Fibroblast of lung (primary cell): ENCODE measurements around the gene CFAP61. TPM values are rescaled to one million over a fixed set of nuclear protein-coding genes. Genes with fewer than 3 reads are reported as not detected.

Experiments used
- DNase-seq, 2 donors: peaks; one replicate each; pipeline versions ENCODE4 v3.0.0 to v3.0.0-alpha.2; 2010; ENCODE audit warnings: low read depth in 2 of 2
- H2AFZ ChIP-seq: 2 replicates; pipeline ENCODE4 v1.5.1; 2012; ENCODE audit warnings: low read length, control low read depth, inconsistent platforms
- H3K27ac ChIP-seq: 2 replicates; pipeline ENCODE4 v1.5.1; 2011; ENCODE audit warnings: low read length, control low read depth; ENCODE audit not compliant: insufficient read depth
- H3K27me3 ChIP-seq: 2 replicates; pipeline ENCODE4 v1.5.1; 2011; ENCODE audit warnings: mild to moderate bottlenecking, low read length; ENCODE audit not compliant: control insufficient read depth, insufficient read depth
- H3K36me3 ChIP-seq: 2 replicates; pipeline ENCODE4 v1.5.1; 2011; ENCODE audit warnings: low read length; ENCODE audit not compliant: control insufficient read depth, insufficient read depth
- H3K4me1 ChIP-seq: 2 replicates; pipeline ENCODE4 v1.5.1; 2011; ENCODE audit warnings: low read length; ENCODE audit not compliant: control insufficient read depth, insufficient read depth; ENCODE audit errors: extremely low read depth
- H3K4me2 ChIP-seq: 2 replicates; pipeline ENCODE4 v1.5.1; 2011; ENCODE audit warnings: low read length, control low read depth; ENCODE audit not compliant: insufficient read depth; ENCODE audit errors: extremely low read depth
- H3K4me3 ChIP-seq, 4 experiments: fragments of 200-600 bp in 1 of 4; sonication (generic) in 1 of 4; replicated peaks in 1 of 4; 2 replicates each; pipeline ENCODE4 v1.5.1; 2011 to 2016; ENCODE audit warnings: low read length in 4 of 4, low read depth in 3 of 4, mild to moderate bottlenecking in 3 of 4, control low read depth in 2 of 4, inconsistent platforms in 1 of 4, mixed read lengths in 1 of 4; ENCODE audit not compliant: insufficient read depth in 1 of 4; ENCODE audit errors: control extremely low read depth in 1 of 4
- H3K79me2 ChIP-seq: 2 replicates; pipeline ENCODE4 v1.5.1; 2012; ENCODE audit warnings: mild to moderate bottlenecking, low read length, inconsistent platforms; ENCODE audit not compliant: control insufficient read depth, insufficient read depth
- H3K9ac ChIP-seq: 2 replicates; pipeline ENCODE4 v1.5.1; 2011; ENCODE audit warnings: mild to moderate bottlenecking, low read length, control low read depth; ENCODE audit not compliant: insufficient read depth
- H3K9me3 ChIP-seq: 2 replicates; pipeline ENCODE4 v1.5.1; 2012; ENCODE audit warnings: low read depth, low read length; ENCODE audit not compliant: control insufficient read depth, insufficient read depth
- H4K20me1 ChIP-seq: 2 replicates; pipeline ENCODE4 v1.5.1; 2011; ENCODE audit warnings: low read length; ENCODE audit not compliant: control insufficient read depth, insufficient read depth; ENCODE audit errors: extremely low read depth
- EZH2 ChIP-seq: IDR thresholded peaks from 2 replicates; pipeline ENCODE4 v1.5.1; 2012; ENCODE audit warnings: low read length, control low read depth, mild to moderate bottlenecking; ENCODE audit errors: missing control alignments
- polyA plus RNA-seq, 2 donors: library from polyadenylated mRNA; depleted of rRNA in 1 of 2; stranded (reverse) in 1 of 2; unstranded in 1 of 2; fragments of >200 nt; gene quantifications; 2 replicates each; pipeline ENCODE4 v1.2.1, GENCODE V29; 2011 to 2012; ENCODE audit warnings: missing spikeins in 1 of 2
- total RNA-seq: library from RNA; depleted of rRNA; stranded (reverse); fragments of >200 nt; gene quantifications from 2 replicates; pipeline ENCODE4 v1.2.1, GENCODE V29; 2014
- TF ChIP-seq, protein P1 (sequence below), 2 donors: IDR thresholded peaks in 1 of 2; conservative IDR thresholded peaks in 1 of 2; 1 replicate in 1 of 2; 2 replicates in 1 of 2; pipeline ENCODE4 v1.5.1; 2011 to 2012; ENCODE audit warnings: low read length in 2 of 2, control low read depth in 1 of 2, inconsistent platforms in 1 of 2, low read depth in 1 of 2, mild to moderate bottlenecking in 1 of 2

The CFAP61 gene
- total and polyA plus RNA-seq, 2 donors (not counting 1 experiment from before 2014, with no cell fraction given), result not detected

DNA sequence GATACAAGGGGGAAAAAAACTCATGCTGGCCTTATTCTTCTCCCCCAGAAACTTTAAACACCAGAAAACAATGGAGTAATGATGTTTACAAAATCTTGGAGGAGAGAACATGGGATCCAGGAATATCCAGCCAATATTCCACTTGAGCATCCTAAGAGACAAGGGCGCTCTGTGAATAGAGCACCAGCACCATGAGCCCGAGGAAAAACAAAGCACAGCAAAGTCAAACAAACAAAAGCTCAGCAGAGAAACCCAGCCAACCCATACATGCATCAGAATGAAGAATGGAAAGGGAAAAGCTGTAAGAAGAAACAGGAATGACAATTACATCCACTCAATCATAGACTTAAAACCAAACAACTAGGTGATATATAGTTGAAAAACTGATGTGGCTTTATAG, 39.8 kb upstream of the CFAP61 start:
- H3K9ac ChIP-seq, result no peak overlapping the region
- no peaks in the 10 kb centered on the region for H4K20me1 ChIP-seq
- no peak overlapping the region for H3K4me3 ChIP-seq
- TF ChIP-seq, protein P1, sequence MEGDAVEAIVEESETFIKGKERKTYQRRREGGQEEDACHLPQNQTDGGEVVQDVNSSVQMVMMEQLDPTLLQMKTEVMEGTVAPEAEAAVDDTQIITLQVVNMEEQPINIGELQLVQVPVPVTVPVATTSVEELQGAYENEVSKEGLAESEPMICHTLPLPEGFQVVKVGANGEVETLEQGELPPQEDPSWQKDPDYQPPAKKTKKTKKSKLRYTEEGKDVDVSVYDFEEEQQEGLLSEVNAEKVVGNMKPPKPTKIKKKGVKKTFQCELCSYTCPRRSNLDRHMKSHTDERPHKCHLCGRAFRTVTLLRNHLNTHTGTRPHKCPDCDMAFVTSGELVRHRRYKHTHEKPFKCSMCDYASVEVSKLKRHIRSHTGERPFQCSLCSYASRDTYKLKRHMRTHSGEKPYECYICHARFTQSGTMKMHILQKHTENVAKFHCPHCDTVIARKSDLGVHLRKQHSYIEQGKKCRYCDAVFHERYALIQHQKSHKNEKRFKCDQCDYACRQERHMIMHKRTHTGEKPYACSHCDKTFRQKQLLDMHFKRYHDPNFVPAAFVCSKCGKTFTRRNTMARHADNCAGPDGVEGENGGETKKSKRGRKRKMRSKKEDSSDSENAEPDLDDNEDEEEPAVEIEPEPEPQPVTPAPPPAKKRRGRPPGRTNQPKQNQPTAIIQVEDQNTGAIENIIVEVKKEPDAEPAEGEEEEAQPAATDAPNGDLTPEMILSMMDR (conservative IDR thresholded peaks at IDR 0.05 in 1 of 2, IDR thresholded peaks at IDR 0.05 in 1 of 2; ENCODE audit: low read depth in 1 of 2, low read length in 2 of 2), result no peak
- TF ChIP-seq EZH2, result no peak
- no peak overlapping the region for H3K4me2 ChIP-seq
- no peak overlapping the region for H2AFZ ChIP-seq
- no peaks in the 10 kb centered on the region for H3K36me3 ChIP-seq
- peaks cover 7% of the 10 kb centered on the region for H3K4me1 ChIP-seq
- H3K9me3 ChIP-seq, result no peaks in the 10 kb centered on the region
- no peak overlapping the region for H3K27ac ChIP-seq
- H3K27me3 ChIP-seq, result no peaks in the 10 kb centered on the region
- no peak for DNase-seq
- H3K79me2 ChIP-seq, result peaks cover 4% of the 10 kb centered on the region

DNA sequence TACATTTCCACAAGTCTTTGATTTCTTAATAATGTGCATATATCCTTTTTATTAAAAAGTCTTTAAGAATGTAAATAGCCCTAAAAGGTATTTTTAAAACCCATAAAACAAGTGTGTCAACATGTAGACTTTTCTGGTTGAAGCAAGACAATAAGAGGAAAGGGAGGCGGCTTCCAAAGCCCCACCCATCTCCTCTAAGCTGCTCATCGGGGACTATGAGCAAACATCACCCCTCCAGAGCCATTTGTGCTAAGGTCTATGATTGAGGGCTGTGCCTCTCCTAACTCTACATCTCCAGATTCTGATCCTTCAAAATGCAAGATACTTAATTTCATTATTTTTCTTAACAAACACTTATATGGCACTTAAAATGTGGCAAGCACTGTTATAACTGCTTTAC, 37.7 kb upstream of the CFAP61 start:
- Histone ChIP-seq H3K9me3 (no peaks in the 10 kb centered on the region), H3K9ac (no peak overlapping the region), H4K20me1 (no peaks in the 10 kb centered on the region), H3K27me3 (no peaks in the 10 kb centered on the region), H3K27ac (no peak overlapping the region), H3K4me3 (no peak overlapping the region), H3K36me3 (no peaks in the 10 kb centered on the region), H3K4me2 (no peak overlapping the region), H2AFZ (no peak overlapping the region), H3K4me1 (peaks cover 15% of the 10 kb centered on the region), H3K79me2 (peaks cover 25% of the 10 kb centered on the region)
- no peak for DNase-seq
- TF ChIP-seq, protein P1 (conservative IDR thresholded peaks at IDR 0.05 in 1 of 2, IDR thresholded peaks at IDR 0.05 in 1 of 2; ENCODE audit: low read depth in 1 of 2, low read length in 2 of 2), result no peak
- TF ChIP-seq EZH2, result no peak

DNA sequence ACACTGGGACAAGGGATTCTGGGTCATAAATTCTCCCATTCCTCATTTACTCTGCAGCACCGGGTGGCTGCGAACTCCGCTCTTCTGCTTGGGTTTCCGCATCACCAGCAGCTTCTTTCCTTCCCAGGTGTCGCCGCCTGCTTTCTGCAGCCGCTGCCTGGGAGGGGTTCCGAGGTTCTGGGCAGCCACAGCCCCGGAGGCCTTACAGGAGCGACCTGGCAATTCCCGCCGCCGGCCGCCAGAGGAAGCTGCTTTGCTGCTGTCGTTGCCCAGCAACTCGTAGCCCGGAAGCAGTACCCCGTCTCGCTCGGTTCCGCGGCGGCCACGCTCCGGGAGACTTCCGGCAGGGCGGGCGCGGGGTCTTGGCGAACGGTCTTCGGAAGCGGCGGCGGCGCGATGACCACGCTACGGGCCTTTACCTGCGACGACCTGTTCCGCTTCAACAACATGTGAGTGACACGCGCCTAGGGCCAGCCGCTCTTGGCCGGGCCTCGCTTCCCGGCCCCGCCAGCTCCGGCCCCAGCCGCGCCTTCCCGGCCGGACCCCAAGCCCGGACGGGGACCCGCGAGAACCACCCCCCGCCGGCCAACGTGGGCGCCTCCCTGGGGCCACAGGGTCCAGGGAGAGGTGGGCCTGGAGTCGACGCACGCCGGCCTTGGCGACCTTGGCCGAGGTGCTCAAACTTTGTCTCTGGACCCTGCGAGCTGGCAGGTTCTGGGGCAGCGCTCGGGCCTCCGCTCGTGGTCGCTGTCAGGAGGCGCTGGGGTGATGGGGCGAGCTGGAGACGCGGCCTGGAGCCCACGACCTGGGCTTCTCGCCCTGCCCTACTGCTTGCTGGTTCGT, 35.1 kb upstream of the CFAP61 start, which contains the start of gene NAA20:
Gene NAA20, plus strand, starts transcription at position 362 of the 843 bp plus-strand sequence. Its CDS starts 35 bp downstream, at position 397.
- TF ChIP-seq, protein P1 (conservative IDR thresholded peaks at IDR 0.05 in 1 of 2, IDR thresholded peaks at IDR 0.05 in 1 of 2; ENCODE audit: low read depth in 1 of 2, low read length in 2 of 2), result peak; percentile 62 to 75
- no peak for TF ChIP-seq EZH2
- peak within 1 kb of the TSS; percentile 86 for H2AFZ ChIP-seq
- peak within 1 kb of the TSS; percentile 89 for H3K27ac ChIP-seq
- H3K4me3 ChIP-seq, result peak within 1 kb of the TSS; percentile 82 to 98 (median 90)
- H3K36me3 ChIP-seq, result peaks cover 2% of the 10 kb centered on the region
- DNase-seq, result peak; percentile 92
- peaks cover 8% of the 10 kb centered on the region for H3K4me1 ChIP-seq
- H3K9me3 ChIP-seq, result no peaks in the 10 kb centered on the region
- no peaks in the 10 kb centered on the region for H3K27me3 ChIP-seq
- peak within 1 kb of the TSS; percentile 95 for H3K4me2 ChIP-seq
- H3K9ac ChIP-seq, result peak within 1 kb of the TSS; percentile 94
- H3K79me2 ChIP-seq, result peaks cover 51% of the 10 kb centered on the region
- no peaks in the 10 kb centered on the region for H4K20me1 ChIP-seq
